H1 (cell line): ENCODE data around the gene PLEKHG2. TPM values are rescaled to one million over a fixed set of nuclear protein-coding genes. Genes with fewer than 3 reads are reported as not detected.

ENCODE experiments used
- KDM1A ChIP-seq: fragments of 200-600, 300-600 bp; sonication (generic); IDR thresholded peaks from 2 replicates; pipeline ENCODE4 v1.7.1; 2016; ENCODE audit warnings: mild to moderate bottlenecking, low read length, borderline replicate concordance
- RNF2 ChIP-seq: fragments of 200-900, 300-1000 bp; sonication (generic); IDR thresholded peaks from 2 replicates; pipeline ENCODE4 v1.7.1; 2016; ENCODE audit warnings: borderline replicate concordance, low read depth, mild to moderate bottlenecking, antibody characterized with exemption, low read length; ENCODE audit not compliant: poor library complexity, severe bottlenecking; ENCODE audit errors: missing control alignments
- SP2 ChIP-seq: IDR thresholded peaks from 2 replicates; pipeline ENCODE4 v1.6.1; 2012; ENCODE audit warnings: mild to moderate bottlenecking, low read length, inconsistent platforms
- TBP ChIP-seq: IDR thresholded peaks from 2 replicates; pipeline ENCODE4 v1.6.1; 2011; ENCODE audit warnings: low read depth, low read length, improper control_type of control experiment
- polyA plus RNA-seq, 7 experiments: library from polyadenylated mRNA; depleted of rRNA in 3 of 7; stranded (reverse) in 5 of 7; unstranded in 2 of 7; fragments of >200 nt in 5 of 7; fragments of 200-250 nt in 2 of 7; gene quantifications; 1 replicate in 5 of 7; 2 replicates in 1 of 7; 4 replicates in 1 of 7; pipeline versions ENCODE4 v1.2.1 to v1.2.3, GENCODE V29; 2011 to 2013; ENCODE audit warnings: missing spikeins in 2 of 7, mixed read lengths in 2 of 7
- total RNA-seq: library from RNA; stranded (reverse); fragmentation: NEBNext Ultra II Directional; extraction: Animal tissue kit (Norgen Biotek cat#: 25700); gene quantifications from 2 replicates; pipeline ENCODE4 v1.2.1, GENCODE V29; 2021
- TF ChIP-seq, protein P1 (sequence below): IDR thresholded peaks from 2 replicates; pipeline ENCODE4 v1.6.1; 2012; ENCODE audit warnings: low read length, inconsistent platforms

Gene PLEKHG2
- total and polyA plus RNA-seq, 2 of the 8 experiments (the other 6 are each of a cell fraction or from before 2014, with no cell fraction given) = 16.9 to 65.7 TPM

DNA sequence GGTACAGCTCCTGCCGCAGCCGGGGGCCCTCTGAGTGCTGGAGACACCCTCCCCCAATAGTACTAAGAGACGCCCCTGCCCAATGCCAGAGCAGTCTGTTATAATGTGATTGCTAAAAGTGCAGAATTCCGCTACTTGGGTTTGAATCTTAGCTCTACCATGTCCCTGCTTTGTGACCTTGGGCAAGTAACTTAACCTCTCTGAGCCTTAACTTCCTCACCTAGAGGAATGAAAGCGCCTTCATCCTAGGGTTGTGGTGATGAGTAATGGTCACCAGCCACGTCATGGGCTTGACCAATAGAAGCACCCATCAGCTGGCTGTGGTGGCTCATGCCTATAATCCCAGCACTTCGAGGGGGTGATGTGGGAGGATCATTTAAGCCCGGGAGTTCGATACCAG is 6.5 kb downstream of the PLEKHG2 start (continued):
- TF ChIP-seq, protein P1, sequence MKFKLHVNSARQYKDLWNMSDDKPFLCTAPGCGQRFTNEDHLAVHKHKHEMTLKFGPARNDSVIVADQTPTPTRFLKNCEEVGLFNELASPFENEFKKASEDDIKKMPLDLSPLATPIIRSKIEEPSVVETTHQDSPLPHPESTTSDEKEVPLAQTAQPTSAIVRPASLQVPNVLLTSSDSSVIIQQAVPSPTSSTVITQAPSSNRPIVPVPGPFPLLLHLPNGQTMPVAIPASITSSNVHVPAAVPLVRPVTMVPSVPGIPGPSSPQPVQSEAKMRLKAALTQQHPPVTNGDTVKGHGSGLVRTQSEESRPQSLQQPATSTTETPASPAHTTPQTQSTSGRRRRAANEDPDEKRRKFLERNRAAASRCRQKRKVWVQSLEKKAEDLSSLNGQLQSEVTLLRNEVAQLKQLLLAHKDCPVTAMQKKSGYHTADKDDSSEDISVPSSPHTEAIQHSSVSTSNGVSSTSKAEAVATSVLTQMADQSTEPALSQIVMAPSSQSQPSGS = no peak
- TF ChIP-seq KDM1A = no peak
- no peak for TF ChIP-seq SP2
- no peak for TF ChIP-seq TBP
- TF ChIP-seq RNF2 = no peak
